Thyroid gland (tissue), 4 donors: Measurements from ENCODE around the gene BCR.

ENCODE experiments used
- POLR2A ChIP-seq, 2 donors: fragments of 450-650 bp; IDR thresholded peaks; one replicate each; pipeline ENCODE4 v1.6.1; 2017; ENCODE audit warnings: antibody characterized with exemption in 2 of 2, mild to moderate bottlenecking in 2 of 2, moderate library complexity in 1 of 2
- TF ChIP-seq, protein P1 (sequence below), 6 experiments: fragments of 200-600 bp in 3 of 6; fragments of 450-650 bp in 3 of 6; sonication (generic) in 3 of 6; IDR thresholded peaks; one replicate each; pipeline ENCODE4 v1.5.1; 2016 to 2019; ENCODE audit warnings: antibody characterized with exemption in 6 of 6, mild to moderate bottlenecking in 2 of 6, inconsistent platforms in 1 of 6, moderate library complexity in 1 of 6

- no peak for TF ChIP-seq POLR2A (IDR thresholded peaks at IDR 0.05)
- TF ChIP-seq, protein P1, sequence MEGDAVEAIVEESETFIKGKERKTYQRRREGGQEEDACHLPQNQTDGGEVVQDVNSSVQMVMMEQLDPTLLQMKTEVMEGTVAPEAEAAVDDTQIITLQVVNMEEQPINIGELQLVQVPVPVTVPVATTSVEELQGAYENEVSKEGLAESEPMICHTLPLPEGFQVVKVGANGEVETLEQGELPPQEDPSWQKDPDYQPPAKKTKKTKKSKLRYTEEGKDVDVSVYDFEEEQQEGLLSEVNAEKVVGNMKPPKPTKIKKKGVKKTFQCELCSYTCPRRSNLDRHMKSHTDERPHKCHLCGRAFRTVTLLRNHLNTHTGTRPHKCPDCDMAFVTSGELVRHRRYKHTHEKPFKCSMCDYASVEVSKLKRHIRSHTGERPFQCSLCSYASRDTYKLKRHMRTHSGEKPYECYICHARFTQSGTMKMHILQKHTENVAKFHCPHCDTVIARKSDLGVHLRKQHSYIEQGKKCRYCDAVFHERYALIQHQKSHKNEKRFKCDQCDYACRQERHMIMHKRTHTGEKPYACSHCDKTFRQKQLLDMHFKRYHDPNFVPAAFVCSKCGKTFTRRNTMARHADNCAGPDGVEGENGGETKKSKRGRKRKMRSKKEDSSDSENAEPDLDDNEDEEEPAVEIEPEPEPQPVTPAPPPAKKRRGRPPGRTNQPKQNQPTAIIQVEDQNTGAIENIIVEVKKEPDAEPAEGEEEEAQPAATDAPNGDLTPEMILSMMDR (IDR thresholded peaks at IDR 0.05): no peak
Measured at GRCh38 chr22:23130697-23131096, 49.6 kb upstream of the BCR start.
